CD14-positive monocyte (primary cell): ENCODE results near the gene PKM. TPM values are rescaled to one million over a fixed set of nuclear protein-coding genes. Genes with fewer than 3 reads are reported as not detected.

Experiments used
- DNase-seq, 3 donors: peaks; one replicate each; pipeline ENCODE4 v3.0.0-alpha.2; 2011 to 2022
- H2AFZ ChIP-seq: 2 replicates; pipeline ENCODE4 v1.6.0; 2012; ENCODE audit warnings: mild to moderate bottlenecking, low read depth, low read length, inconsistent platforms; ENCODE audit not compliant: insufficient read depth, poor library complexity, severe bottlenecking
- H3K27ac ChIP-seq, 2 donors: 1 replicate in 1 of 2; 2 replicates in 1 of 2; pipeline ENCODE4 v1.5.1; 2012 to 2013; ENCODE audit warnings: low read length in 2 of 2, control low read depth in 1 of 2, inconsistent platforms in 1 of 2, low read depth in 1 of 2, mild to moderate bottlenecking in 1 of 2
- H3K27me3 ChIP-seq, 2 donors: one replicate each; pipeline versions ENCODE4 v1.6.0 to v1.6.1; 2011 to 2013; ENCODE audit warnings: low read length in 2 of 2; ENCODE audit not compliant: control insufficient read depth in 2 of 2, insufficient read depth in 2 of 2
- H3K36me3 ChIP-seq, 2 donors: replicated peaks in 1 of 2; 1 replicate in 1 of 2; 2 replicates in 1 of 2; pipeline versions ENCODE4 v1.5.1 to v1.6.1; 2012 to 2013; ENCODE audit warnings: low read length in 2 of 2, control low read depth in 1 of 2, inconsistent platforms in 1 of 2, mild to moderate bottlenecking in 1 of 2; ENCODE audit not compliant: insufficient read depth in 2 of 2, control insufficient read depth in 1 of 2
- H3K4me1 ChIP-seq, 2 donors: 1 replicate in 1 of 2; 2 replicates in 1 of 2; pipeline versions ENCODE4 v1.5.1 to v1.6.1; 2012 to 2013; ENCODE audit warnings: low read length in 2 of 2, control low read depth in 1 of 2, inconsistent platforms in 1 of 2, mild to moderate bottlenecking in 1 of 2, moderate library complexity in 1 of 2; ENCODE audit not compliant: insufficient read depth in 2 of 2, control insufficient read depth in 1 of 2
- H3K4me2 ChIP-seq: replicated peaks from 2 replicates; pipeline ENCODE3; 2012; ENCODE audit warnings: low read length, moderate library complexity, mild to moderate bottlenecking; ENCODE audit not compliant: poor library complexity, severe bottlenecking; ENCODE audit errors: extremely low read depth
- H3K4me3 ChIP-seq, 3 experiments: fragments of 200-600 bp in 1 of 3; sonication (generic) in 1 of 3; replicated peaks in 1 of 3; 1 replicate in 2 of 3; 2 replicates in 1 of 3; pipeline ENCODE4 v1.5.1; 2011 to 2013; ENCODE audit warnings: low read length in 3 of 3, mild to moderate bottlenecking in 3 of 3, control low read depth in 2 of 3, low read depth in 2 of 3, inconsistent platforms in 1 of 3, moderate library complexity in 1 of 3
- H3K79me2 ChIP-seq: 2 replicates; pipeline ENCODE4 v1.6.0; 2012; ENCODE audit warnings: mild to moderate bottlenecking, control low read depth, inconsistent platforms, low read length, moderate library complexity; ENCODE audit not compliant: insufficient read depth
- H3K9ac ChIP-seq: 2 replicates; pipeline ENCODE4 v1.6.0; 2017; ENCODE audit warnings: low read length, mild to moderate bottlenecking; ENCODE audit not compliant: insufficient read depth, poor library complexity, severe bottlenecking
- H3K9me3 ChIP-seq, 2 donors: replicated peaks in 1 of 2; 1 replicate in 1 of 2; 2 replicates in 1 of 2; pipeline versions ENCODE4 v1.5.1 to v1.6.1; 2012 to 2013; ENCODE audit warnings: low read length in 2 of 2, control low read depth in 1 of 2; ENCODE audit not compliant: control insufficient read depth in 1 of 2, insufficient read depth in 1 of 2
- H4K20me1 ChIP-seq: 2 replicates; pipeline ENCODE4 v1.6.0; 2012; ENCODE audit warnings: mild to moderate bottlenecking, low read length, control low read depth, moderate library complexity; ENCODE audit not compliant: insufficient read depth
- H3K27ac Mint-ChIP-seq, 7 donors: one replicate each; pipeline ENCODE4 v1.8.0; 2020; ENCODE audit warnings: mild to moderate bottlenecking in 7 of 7, mixed read lengths in 7 of 7, moderate library complexity in 6 of 7, inconsistent platforms in 2 of 7
- H3K27me3 Mint-ChIP-seq, 3 donors: one replicate each; pipeline ENCODE4 v1.8.0; 2021 to 2022; ENCODE audit warnings: low read depth in 3 of 3, mild to moderate bottlenecking in 3 of 3, mixed read lengths in 3 of 3, moderate library complexity in 3 of 3, inconsistent platforms in 1 of 3
- H3K36me3 Mint-ChIP-seq, 2 donors: one replicate each; pipeline ENCODE4 v1.8.0; 2020; ENCODE audit warnings: mixed read lengths in 2 of 2, inconsistent platforms in 1 of 2, mild to moderate bottlenecking in 1 of 2
- H3K4me1 Mint-ChIP-seq: one replicate; pipeline ENCODE4 v1.8.0; 2020; ENCODE audit warnings: mild to moderate bottlenecking, mixed read lengths
- H3K4me3 Mint-ChIP-seq, 2 donors: one replicate each; pipeline ENCODE4 v1.8.0; 2020; ENCODE audit warnings: mild to moderate bottlenecking in 2 of 2, mixed read lengths in 2 of 2, moderate library complexity in 1 of 2
- H3K9me3 Mint-ChIP-seq, 7 donors: one replicate each; pipeline ENCODE4 v1.8.0; 2020 to 2022; ENCODE audit warnings: mixed read lengths in 7 of 7, mild to moderate bottlenecking in 6 of 7, moderate library complexity in 6 of 7, inconsistent platforms in 2 of 7
- WGBS: methylation state at CpG from one replicate; pipeline ENCODE4 v1.1.5; 2013; ENCODE audit warnings: missing lambda C conversion rate; ENCODE audit not compliant: insufficient coverage; 5-methylcytosine and 5-hydroxymethylcytosine counted together
- intact Hi-C, 2 donors: fragments of 100-400 bp; cut with micrococcal nuclease; formaldehyde crosslinking; loops; one replicate each; pipeline versions ENCODE4 v1.15.0 to v1.15.1; 2023
- polyA plus RNA-seq, 3 donors: library from polyadenylated mRNA; depleted of rRNA in 1 of 3; unstranded in 2 of 3; stranded (reverse) in 1 of 3; fragments of 300-500 nt in 2 of 3; fragments of >200 nt in 1 of 3; fragmentation: Illumina TruSeq in 2 of 3; gene quantifications; 1 replicate in 2 of 3; 2 replicates in 1 of 3; pipeline ENCODE4 v1.2.3, GENCODE V29; 2012 to 2021
- TF ChIP-seq, protein P1 (sequence below): fragments of 200-600 bp; IDR thresholded peaks from one replicate; pipeline ENCODE4 v1.8.0; 2022; ENCODE audit warnings: antibody characterized with exemption, mild to moderate bottlenecking

The PKM gene
- polyA plus RNA-seq, 3 donors: 544 to 999 (median 986) TPM

DNA sequence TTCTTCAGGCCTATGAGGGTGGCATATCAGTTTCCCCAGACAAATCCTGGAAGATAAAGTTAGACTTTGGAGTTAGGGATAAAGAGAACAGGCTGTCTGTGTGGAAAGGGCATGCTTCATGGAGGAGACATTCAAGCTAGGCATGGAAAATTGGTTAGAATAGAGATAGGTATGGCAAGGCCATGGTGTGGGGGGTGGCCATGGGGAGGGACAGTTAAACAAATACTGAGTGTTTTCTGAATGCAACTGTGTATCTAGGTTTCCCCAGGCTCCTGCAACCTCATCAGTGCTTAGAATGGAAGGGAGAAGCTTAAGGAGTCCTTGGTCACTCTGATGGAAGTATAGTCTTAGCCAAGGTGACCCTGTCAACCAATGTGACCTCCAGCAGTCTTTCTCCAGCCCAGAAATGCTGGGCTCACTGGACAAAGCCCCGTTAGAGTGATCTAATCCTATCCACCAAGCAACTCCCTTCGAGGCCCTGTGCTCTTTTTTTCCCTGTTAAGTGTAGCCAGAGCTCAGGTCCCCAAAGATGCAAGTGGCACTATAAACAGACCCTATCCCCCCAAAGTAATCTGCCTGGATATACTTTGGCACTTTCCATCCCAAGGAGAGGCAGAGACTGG, 5.5 kb upstream of the PKM start:
- Histone ChIP-seq H3K79me2 (peaks cover 27% of the 10 kb centered on the region), H3K4me1 (peaks cover 48 to 58% of the 10 kb centered on the region in 2 donors), H3K4me2 (peak overlapping the region; percentile 54), H2AFZ (no peak overlapping the region), H3K27ac (peak overlapping the region; percentile 51 to 81), H3K27me3 (no peaks in the 10 kb centered on the region), H3K4me3 (peak overlapping the region in 1 of 3 experiments; percentile 46), H3K9me3 (no peaks in the 10 kb centered on the region), H3K9ac (peak overlapping the region; percentile 27), H3K36me3 (peaks cover 12 to 15% of the 10 kb centered on the region in 2 donors), H4K20me1 (no peaks in the 10 kb centered on the region)
- no peaks in the 10 kb centered on the region for H3K9me3 Mint-ChIP-seq
- TF ChIP-seq, protein P1, sequence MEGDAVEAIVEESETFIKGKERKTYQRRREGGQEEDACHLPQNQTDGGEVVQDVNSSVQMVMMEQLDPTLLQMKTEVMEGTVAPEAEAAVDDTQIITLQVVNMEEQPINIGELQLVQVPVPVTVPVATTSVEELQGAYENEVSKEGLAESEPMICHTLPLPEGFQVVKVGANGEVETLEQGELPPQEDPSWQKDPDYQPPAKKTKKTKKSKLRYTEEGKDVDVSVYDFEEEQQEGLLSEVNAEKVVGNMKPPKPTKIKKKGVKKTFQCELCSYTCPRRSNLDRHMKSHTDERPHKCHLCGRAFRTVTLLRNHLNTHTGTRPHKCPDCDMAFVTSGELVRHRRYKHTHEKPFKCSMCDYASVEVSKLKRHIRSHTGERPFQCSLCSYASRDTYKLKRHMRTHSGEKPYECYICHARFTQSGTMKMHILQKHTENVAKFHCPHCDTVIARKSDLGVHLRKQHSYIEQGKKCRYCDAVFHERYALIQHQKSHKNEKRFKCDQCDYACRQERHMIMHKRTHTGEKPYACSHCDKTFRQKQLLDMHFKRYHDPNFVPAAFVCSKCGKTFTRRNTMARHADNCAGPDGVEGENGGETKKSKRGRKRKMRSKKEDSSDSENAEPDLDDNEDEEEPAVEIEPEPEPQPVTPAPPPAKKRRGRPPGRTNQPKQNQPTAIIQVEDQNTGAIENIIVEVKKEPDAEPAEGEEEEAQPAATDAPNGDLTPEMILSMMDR: no peak
- WGBS: 94% methylated on average over 2 of the region's 2 CpGs
- peaks cover 12 to 16% of the 10 kb centered on the region in 2 donors for H3K36me3 Mint-ChIP-seq
- H3K27me3 Mint-ChIP-seq: no peaks in the 10 kb centered on the region
- intact Hi-C loops: loop anchor here in 1 of 2 donors (1.0 kb wide), 1 partner anchor 8 kb away; no protein-coding TSS in a partner anchor
- DNase-seq: no peak
- peak overlapping the region; percentile 91 to 98 (median 95) for H3K27ac Mint-ChIP-seq
- H3K4me1 Mint-ChIP-seq: peaks cover 52% of the 10 kb centered on the region
- no peak overlapping the region for H3K4me3 Mint-ChIP-seq

DNA sequence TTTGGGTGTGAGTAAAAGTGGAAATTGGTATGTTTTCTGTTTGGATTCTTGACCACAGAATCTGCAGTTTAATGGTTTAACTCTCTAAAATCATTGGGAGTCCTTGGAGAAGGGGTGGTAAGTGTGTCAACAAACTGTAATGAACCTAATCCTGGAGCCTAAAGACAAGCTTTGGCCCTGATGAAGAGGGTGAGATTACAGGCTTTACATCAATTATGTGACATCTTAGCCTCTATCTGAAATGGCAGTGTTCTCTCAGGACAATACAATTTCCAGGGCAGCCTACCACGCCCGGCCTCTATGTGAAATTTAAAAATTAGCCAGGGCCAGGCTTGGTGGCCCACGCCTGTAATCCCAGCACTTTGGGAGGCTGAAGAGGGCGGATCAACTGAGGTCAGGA, 4.3 kb upstream of the PKM start:
- no peak overlapping the region for H3K9ac ChIP-seq
- H3K4me2 ChIP-seq: no peak overlapping the region
- no peak overlapping the region for H3K4me3 ChIP-seq
- Mint-ChIP-seq H3K9me3 (no peaks in the 10 kb centered on the region), H3K36me3 (peaks cover under 1 to 5% of the 10 kb centered on the region in 2 donors), H3K27ac (peak overlapping the region in 2 of 7 donors; percentile 33 to 53), H3K27me3 (no peaks in the 10 kb centered on the region), H3K4me1 (peaks cover 53% of the 10 kb centered on the region), H3K4me3 (no peak overlapping the region)
- no peaks in the 10 kb centered on the region for H3K27me3 ChIP-seq
- H3K27ac ChIP-seq: no peak overlapping the region
- intact Hi-C loops: no loop called here
- no peaks in the 10 kb centered on the region for H4K20me1 ChIP-seq
- H2AFZ ChIP-seq: no peak overlapping the region
- no peak for DNase-seq
- peaks cover 29% of the 10 kb centered on the region for H3K79me2 ChIP-seq
- TF ChIP-seq, protein P1: no peak
- 100% methylated on average over 2 of the region's 4 CpGs for WGBS
- peaks cover 50 to 59% of the 10 kb centered on the region in 2 donors for H3K4me1 ChIP-seq
- no peaks in the 10 kb centered on the region for H3K9me3 ChIP-seq
- peaks cover under 1 to 3% of the 10 kb centered on the region in 2 donors for H3K36me3 ChIP-seq
